Keratinocyte (primary cell): ENCODE data around the gene ANTXRL. TPM values are rescaled to one million over a fixed set of nuclear protein-coding genes. Genes with fewer than 3 reads are reported as not detected.
A peak's percentile ranks its signal among the peaks of the same experiment; 100 is the strongest.
"Not testable (repeated sequence)": the region's sequence is repeated elsewhere in the genome, so short reads cannot be mapped to it uniquely, and the experiment has no call there.

Source experiments
- DNase-seq: peaks from one replicate; pipeline ENCODE4 v3.0.0-alpha.2; 2011; ENCODE audit warnings: low read depth, missing footprints, low spot score
- FAIRE-seq: peaks from 2 replicates; lab custom pipeline; 2011; peaks lifted over from hg19 to GRCh38; lab: Jason Lieb, UNC
- H2AFZ ChIP-seq: 2 replicates; pipeline ENCODE4 v1.6.0; 2012; ENCODE audit warnings: low read length, control low read depth, inconsistent platforms; ENCODE audit not compliant: control insufficient read depth
- H3K27ac ChIP-seq: 2 replicates; pipeline ENCODE4 v1.5.1; 2011; ENCODE audit warnings: low read length; ENCODE audit not compliant: control insufficient read depth, insufficient read depth
- H3K27me3 ChIP-seq: 3 replicates; pipeline ENCODE4 v1.6.0; 2011; ENCODE audit warnings: low read length; ENCODE audit not compliant: control insufficient read depth, insufficient read depth; ENCODE audit errors: extremely low read depth
- H3K36me3 ChIP-seq, 2 experiments: 2 replicates in 1 of 2; 3 replicates in 1 of 2; pipeline ENCODE4 v1.5.1; 2011; ENCODE audit warnings: low read length in 2 of 2, mild to moderate bottlenecking in 1 of 2; ENCODE audit not compliant: control insufficient read depth in 2 of 2, insufficient read depth in 2 of 2; ENCODE audit errors: extremely low read depth in 1 of 2
- H3K4me1 ChIP-seq: 3 replicates; pipeline ENCODE4 v1.5.1; 2011; ENCODE audit warnings: low read length; ENCODE audit not compliant: control insufficient read depth, insufficient read depth; ENCODE audit errors: extremely low read depth
- H3K4me2 ChIP-seq: 3 replicates; pipeline ENCODE4 v1.6.0; 2011; ENCODE audit warnings: low read depth, low read length; ENCODE audit not compliant: control insufficient read depth, insufficient read depth; ENCODE audit errors: extremely low read depth
- H3K4me3 ChIP-seq, 3 experiments: fragments of 200-600 bp in 1 of 3; sonication (generic) in 1 of 3; 2 replicates in 2 of 3; 3 replicates in 1 of 3; pipeline ENCODE4 v1.5.1; 2011 to 2016; ENCODE audit warnings: low read length in 3 of 3, mild to moderate bottlenecking in 3 of 3, control low read depth in 2 of 3, inconsistent platforms in 1 of 3, low read depth in 1 of 3, mixed read lengths in 1 of 3, mixed run types in 1 of 3, moderate library complexity in 1 of 3; ENCODE audit not compliant: control insufficient read depth in 2 of 3, insufficient read depth in 2 of 3; ENCODE audit errors: extremely low read depth in 1 of 3
- H3K79me2 ChIP-seq: 2 replicates; pipeline ENCODE4 v1.6.0; 2012; ENCODE audit warnings: low read length; ENCODE audit not compliant: control insufficient read depth, insufficient read depth
- H3K9ac ChIP-seq: 3 replicates; pipeline ENCODE4 v1.6.0; 2011; ENCODE audit warnings: low read length; ENCODE audit not compliant: control insufficient read depth, insufficient read depth; ENCODE audit errors: extremely low read depth
- H3K9me1 ChIP-seq: 3 replicates; pipeline ENCODE4 v1.6.0; 2011; ENCODE audit warnings: low read length; ENCODE audit not compliant: control insufficient read depth, insufficient read depth; ENCODE audit errors: extremely low read depth
- H3K9me3 ChIP-seq: 2 replicates; pipeline ENCODE4 v1.5.1; 2012; ENCODE audit warnings: low read depth, low read length; ENCODE audit not compliant: control insufficient read depth
- H4K20me1 ChIP-seq: 3 replicates; pipeline ENCODE4 v1.6.0; 2011; ENCODE audit warnings: low read length; ENCODE audit not compliant: control insufficient read depth, insufficient read depth; ENCODE audit errors: extremely low read depth
- CTCF ChIP-seq, 3 experiments: IDR thresholded peaks in 1 of 3; conservative IDR thresholded peaks in 1 of 3; optimal IDR thresholded peaks in 1 of 3; 2 replicates in 2 of 3; 3 replicates in 1 of 3; pipeline versions ENCODE3 to v1.5.1; 2011; ENCODE audit warnings: low read length in 3 of 3, mild to moderate bottlenecking in 3 of 3, moderate library complexity in 2 of 3, control low read depth in 1 of 3, inconsistent platforms in 1 of 3; ENCODE audit not compliant: insufficient read depth in 2 of 3; ENCODE audit errors: extremely low read depth in 1 of 3
- EZH2 ChIP-seq: IDR thresholded peaks from one replicate; pipeline ENCODE4 v1.6.1; 2012; ENCODE audit warnings: inconsistent platforms, mild to moderate bottlenecking, low read length, moderate library complexity
- dilution Hi-C: fragments of 300-500 bp; cut with MboI; formaldehyde crosslinking; loops from one replicate; pipeline ENCODE4 v1.7.0; 2020; ENCODE audit warnings: low sequenced_read_pairs; ENCODE audit not compliant: extremely low pct_ligation_motif_present
- polyA plus RNA-seq, 5 experiments: library from polyadenylated mRNA; depleted of rRNA in 3 of 5; stranded (reverse) in 3 of 5; stranded (forward) in 1 of 5; unstranded in 1 of 5; fragments of >200 nt; gene quantifications; 1 replicate in 1 of 5; 2 replicates in 3 of 5; 3 replicates in 1 of 5; pipeline versions ENCODE4 v1.2.1 to v1.2.3, GENCODE V29; 2011 to 2012; ENCODE audit warnings: missing spikeins in 2 of 5, low read depth in 1 of 5, low replicate concordance in 1 of 5

Gene ANTXRL
- polyA plus RNA-seq, 1 donor (not counting 4 experiments of a cell fraction or from before 2014, with no cell fraction given) = not detected

- H4K20me1 ChIP-seq = no peaks in the 10 kb centered on the region
- H2AFZ ChIP-seq = no peak overlapping the region
- no peaks in the 10 kb centered on the region for H3K79me2 ChIP-seq
- H3K4me2 ChIP-seq = no peak overlapping the region
- H3K36me3 ChIP-seq = no peaks in the 10 kb centered on the region
- H3K27ac ChIP-seq = no peak overlapping the region
- H3K9me3 ChIP-seq = no peaks in the 10 kb centered on the region
- no peaks in the 10 kb centered on the region for H3K9me1 ChIP-seq
- no peak overlapping the region for H3K4me3 ChIP-seq
- peak in 2 of 3 experiments; percentile 26 to 46 for TF ChIP-seq CTCF (optimal IDR thresholded peaks at IDR 0.05 in 1 of 3, IDR thresholded peaks at IDR 0.05 in 1 of 3, conservative IDR thresholded peaks at IDR 0.05 in 1 of 3; ENCODE audit: extremely low read depth in 1 of 3, insufficient read depth in 2 of 3, low read length in 3 of 3)
- no peak for TF ChIP-seq EZH2
- no peaks in the 10 kb centered on the region for H3K27me3 ChIP-seq
- FAIRE-seq (no peak), DNase-seq (no peak)
- no peak overlapping the region for H3K9ac ChIP-seq
- dilution Hi-C loops = no loop called here
- H3K4me1 ChIP-seq = no peaks in the 10 kb centered on the region
Observed at GRCh38 chr10:46293832-46294640, 7.2 kb downstream of the ANTXRL start.

- no peaks in the 10 kb centered on the region for H4K20me1 ChIP-seq
- no peak for DNase-seq
- dilution Hi-C loops = no loop called here
- no peaks in the 10 kb centered on the region for H3K36me3 ChIP-seq
- FAIRE-seq = no peak
- no peak overlapping the region for H2AFZ ChIP-seq
- no peak overlapping the region for H3K9ac ChIP-seq
- no peak overlapping the region for H3K4me2 ChIP-seq
- no peak overlapping the region for H3K4me3 ChIP-seq
- no peaks in the 10 kb centered on the region for H3K9me3 ChIP-seq
- no peak for TF ChIP-seq CTCF (optimal IDR thresholded peaks at IDR 0.05 in 1 of 3, IDR thresholded peaks at IDR 0.05 in 1 of 3, conservative IDR thresholded peaks at IDR 0.05 in 1 of 3; ENCODE audit: extremely low read depth in 1 of 3, insufficient read depth in 2 of 3, low read length in 3 of 3)
- no peak for TF ChIP-seq EZH2
- no peak overlapping the region for H3K27ac ChIP-seq
- H3K9me1 ChIP-seq = no peaks in the 10 kb centered on the region
- H3K4me1 ChIP-seq = no peaks in the 10 kb centered on the region
- H3K79me2 ChIP-seq = no peaks in the 10 kb centered on the region
- no peaks in the 10 kb centered on the region for H3K27me3 ChIP-seq
Observed at GRCh38 chr10:46294641-46295220, 7.9 kb downstream of the ANTXRL start.

- H3K36me3 ChIP-seq = not testable (repeated sequence)
Observed at GRCh38 chr10:46295350-46296010, 8.7 kb downstream of the ANTXRL start.

More at GRCh38 chr10:46295350-46296010, 8.7 kb downstream of the ANTXRL start:
- FAIRE-seq, H3K27ac ChIP-seq, H3K4me1 ChIP-seq, H3K9ac ChIP-seq, H3K9me1 ChIP-seq, H3K4me3 ChIP-seq, H3K79me2 ChIP-seq, H3K9me3 ChIP-seq, dilution Hi-C loops, H3K4me2 ChIP-seq, DNase-seq, H3K27me3 ChIP-seq, H2AFZ ChIP-seq, H4K20me1 ChIP-seq: not testable (repeated sequence)
